ENCODE measurements around the gene MTMR10. TPM values are rescaled to one million over a fixed set of nuclear protein-coding genes. Genes with fewer than 3 reads are reported as not detected.

Gene MTMR10
- total and polyA plus RNA-seq, 9 donors = 14.1 to 35.8 (median 23.4) TPM

- Histone ChIP-seq H3K4me1 (ENCODE audit: insufficient read depth) (peaks cover 2% of the 10 kb centered on the region), H3K27me3 (no peaks in the 10 kb centered on the region), H3K9me3 (no peaks in the 10 kb centered on the region), H3K4me3 (no peak overlapping the region), H3K36me3 (no peaks in the 10 kb centered on the region), H3K27ac (no peak overlapping the region)
- DNase-seq = no peak
- WGBS, 3 donors = 89 to 95% (median 93%) methylated on average over 5 of the region's 5 CpGs
- intact Hi-C loops (cut with DNase I) = loop anchor here in 1 of 4 donors (10.0 kb wide), 1 partner anchor 70 kb away; no protein-coding TSS in a partner anchor
- no peak for TF ChIP-seq POLR2A (IDR thresholded peaks at IDR 0.05)
- no peak for TF ChIP-seq CTCF (IDR thresholded peaks at IDR 0.05)
- no peak for TF ChIP-seq EP300 (IDR thresholded peaks at IDR 0.05)
These were observed 86.6 kb downstream of the MTMR10 start for GRCh38 chr15:30904812-30905211.

- H3K4me1 ChIP-seq (ENCODE audit: insufficient read depth) = peaks cover 2% of the 10 kb centered on the region
- H3K9me3 ChIP-seq = no peaks in the 10 kb centered on the region
- H3K36me3 ChIP-seq = no peaks in the 10 kb centered on the region
- H3K27ac ChIP-seq = peak within 1 kb of the TSS; percentile 40 to 59
- H3K27me3 ChIP-seq = no peaks in the 10 kb centered on the region
- peak; percentile 61 to 81 (median 78) for DNase-seq
- peak; percentile 62 for TF ChIP-seq POLR2A (IDR thresholded peaks at IDR 0.05)
- no peak for TF ChIP-seq EP300 (IDR thresholded peaks at IDR 0.05)
- 0 to 1% (median 0%) methylated on average over 59 to 65 of the region's 65 CpGs for WGBS, 3 donors
- intact Hi-C loops (cut with DNase I) = loop anchor here in 1 of 4 donors (10.0 kb wide), 1 partner anchor 71 kb away; no protein-coding TSS in a partner anchor
- H3K4me3 ChIP-seq = peak within 1 kb of the TSS; percentile 86
These were observed 87.8 kb downstream of the MTMR10 start, which contains the start of gene FAN1 for GRCh38 chr15:30903497-30904187. TSS of gene FAN1 (plus strand) at chr15:30903915. CDS start at chr15:30904664, 749 bp downstream.

GRCh38 chr15:30901889-30902288, 89.5 kb downstream of the MTMR10 start:
- Histone ChIP-seq H3K4me1 (ENCODE audit: insufficient read depth) (peaks cover 2% of the 10 kb centered on the region), H3K36me3 (no peaks in the 10 kb centered on the region), H3K27me3 (no peaks in the 10 kb centered on the region), H3K4me3 (no peak overlapping the region), H3K9me3 (no peaks in the 10 kb centered on the region), H3K27ac (no peak overlapping the region)
- no peak for DNase-seq
- TF ChIP-seq CTCF (IDR thresholded peaks at IDR 0.05) (no peak), EP300 (IDR thresholded peaks at IDR 0.05) (no peak), POLR2A (IDR thresholded peaks at IDR 0.05) (no peak)
- WGBS, 3 donors = 84 to 93% (median 92%) methylated on average over 1 of the region's 1 CpG
- intact Hi-C loops (cut with DNase I) = loop anchor here in 1 of 4 donors (10.0 kb wide), 1 partner anchor 73 kb away; no protein-coding TSS in a partner anchor

GRCh38 chr15:30896211-30896606, 95.2 kb downstream of the MTMR10 start:
- Histone ChIP-seq H3K27me3 (no peaks in the 10 kb centered on the region), H3K36me3 (no peaks in the 10 kb centered on the region), H3K9me3 (no peaks in the 10 kb centered on the region), H3K4me3 (no peak overlapping the region), H3K4me1 (ENCODE audit: insufficient read depth) (no peaks in the 10 kb centered on the region), H3K27ac (no peak overlapping the region)
- WGBS, 3 donors = 85 to 87% (median 86%) methylated on average over 12 of the region's 12 CpGs
- intact Hi-C loops (cut with DNase I) = no loop called here
- TF ChIP-seq POLR2A (IDR thresholded peaks at IDR 0.05) (no peak), EP300 (IDR thresholded peaks at IDR 0.05) (no peak), CTCF (IDR thresholded peaks at IDR 0.05) (no peak)
- DNase-seq = no peak

Data from ovary (tissue), 9 donors.